Spleen (tissue), 7 donors: ENCODE measurements around the gene EZH2.

Experiments
- POLR2A ChIP-seq, 3 donors: fragments of 450-650 bp; IDR thresholded peaks; one replicate each; pipeline ENCODE4 v1.5.1; 2017; ENCODE audit warnings: antibody characterized with exemption in 3 of 3, mild to moderate bottlenecking in 1 of 3
- TF ChIP-seq, protein P1 (sequence below), 11 experiments: fragments of 200-600 bp in 7 of 11; fragments of 450-650 bp in 4 of 11; sonication (generic) in 4 of 11; IDR thresholded peaks in 8 of 11; conservative IDR thresholded peaks in 3 of 11; 1 replicate in 7 of 11; 2 replicates in 4 of 11; pipeline versions ENCODE4 v1.4.0 to v1.8.0; 2016 to 2021; ENCODE audit warnings: antibody characterized with exemption in 11 of 11, inconsistent platforms in 4 of 11, mild to moderate bottlenecking in 1 of 11
- donor health status: DM: no; HTN: no; CAD: no; lungs with moderate emphysema.
- donor health status: DM: no; HTN: no; CAD: no.
- donor health status: DM: no; HTN: no; CAD: no.

DNA sequence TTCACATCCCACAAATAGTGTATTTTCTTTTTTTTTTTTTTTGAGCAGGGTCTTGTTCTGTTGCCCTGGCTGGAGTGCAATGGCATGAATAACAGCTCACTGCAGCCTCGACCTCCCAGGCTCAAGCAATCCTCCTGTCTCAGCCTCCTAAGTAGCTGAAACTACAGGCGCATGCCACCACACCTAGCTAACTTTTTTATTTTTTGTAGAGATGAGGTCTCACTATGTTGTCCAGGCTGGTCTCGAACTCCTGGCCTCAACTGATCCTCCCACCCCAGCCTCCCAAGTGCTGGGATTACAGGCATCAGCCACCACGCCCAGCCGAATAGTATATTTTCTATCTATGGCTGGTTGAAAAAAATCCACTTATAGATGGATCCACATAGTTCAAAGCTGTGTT lies 12.5 kb downstream of the EZH2 start:
- TF ChIP-seq, protein P1, sequence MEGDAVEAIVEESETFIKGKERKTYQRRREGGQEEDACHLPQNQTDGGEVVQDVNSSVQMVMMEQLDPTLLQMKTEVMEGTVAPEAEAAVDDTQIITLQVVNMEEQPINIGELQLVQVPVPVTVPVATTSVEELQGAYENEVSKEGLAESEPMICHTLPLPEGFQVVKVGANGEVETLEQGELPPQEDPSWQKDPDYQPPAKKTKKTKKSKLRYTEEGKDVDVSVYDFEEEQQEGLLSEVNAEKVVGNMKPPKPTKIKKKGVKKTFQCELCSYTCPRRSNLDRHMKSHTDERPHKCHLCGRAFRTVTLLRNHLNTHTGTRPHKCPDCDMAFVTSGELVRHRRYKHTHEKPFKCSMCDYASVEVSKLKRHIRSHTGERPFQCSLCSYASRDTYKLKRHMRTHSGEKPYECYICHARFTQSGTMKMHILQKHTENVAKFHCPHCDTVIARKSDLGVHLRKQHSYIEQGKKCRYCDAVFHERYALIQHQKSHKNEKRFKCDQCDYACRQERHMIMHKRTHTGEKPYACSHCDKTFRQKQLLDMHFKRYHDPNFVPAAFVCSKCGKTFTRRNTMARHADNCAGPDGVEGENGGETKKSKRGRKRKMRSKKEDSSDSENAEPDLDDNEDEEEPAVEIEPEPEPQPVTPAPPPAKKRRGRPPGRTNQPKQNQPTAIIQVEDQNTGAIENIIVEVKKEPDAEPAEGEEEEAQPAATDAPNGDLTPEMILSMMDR (IDR thresholded peaks at IDR 0.05 in 8 of 11, conservative IDR thresholded peaks at IDR 0.05 in 3 of 11) = no peak
- no peak for TF ChIP-seq POLR2A (IDR thresholded peaks at IDR 0.05)
